ENCODE data around the gene AP1G1. TPM values are rescaled to one million over a fixed set of nuclear protein-coding genes. Genes with fewer than 3 reads are reported as not detected.

Gene AP1G1
- total RNA-seq, 1 experiment from 2014 or later, result 63.8 TPM

DNA sequence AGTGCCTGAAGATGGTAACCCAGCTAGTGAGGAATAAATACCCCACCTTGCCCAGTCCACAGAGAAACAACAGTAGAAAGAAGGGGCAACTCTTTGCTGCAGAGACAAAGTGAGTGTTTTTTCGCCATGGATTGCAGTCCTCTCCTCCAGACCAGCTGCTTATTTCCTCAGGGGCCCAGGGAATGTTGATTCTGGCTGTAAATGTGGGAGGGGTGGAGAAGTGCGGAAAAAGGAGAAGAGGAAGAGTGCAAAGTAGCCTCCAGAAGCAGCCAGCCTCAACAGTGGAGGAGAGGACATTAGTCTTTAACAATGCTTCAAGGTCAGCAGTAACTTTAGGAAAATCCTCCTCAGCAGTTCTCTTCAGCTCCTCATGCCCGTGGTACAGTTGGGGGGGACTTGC, 76.0 kb downstream of the AP1G1 start:
- no peaks in the 10 kb centered on the region for H3K9me3 ChIP-seq (ENCODE audit: control insufficient read depth, insufficient read depth, low read depth, low read length)
- no TSS peak for BruUV-seq (replicated peaks)
- H3K27ac ChIP-seq (ENCODE audit: low read length), result no peak overlapping the region
- ATAC-seq (no peak), DNase-seq (ENCODE audit: low read depth, low spot score) (no peak)
- H3K4me1 ChIP-seq (ENCODE audit: control insufficient read depth, insufficient read depth, low read length), result no peaks in the 10 kb centered on the region
- TF ChIP-seq TCF7L2 (IDR thresholded peaks at IDR 0.05; ENCODE audit: low read depth, low read length), result no peak
- TF ChIP-seq, protein P1, sequence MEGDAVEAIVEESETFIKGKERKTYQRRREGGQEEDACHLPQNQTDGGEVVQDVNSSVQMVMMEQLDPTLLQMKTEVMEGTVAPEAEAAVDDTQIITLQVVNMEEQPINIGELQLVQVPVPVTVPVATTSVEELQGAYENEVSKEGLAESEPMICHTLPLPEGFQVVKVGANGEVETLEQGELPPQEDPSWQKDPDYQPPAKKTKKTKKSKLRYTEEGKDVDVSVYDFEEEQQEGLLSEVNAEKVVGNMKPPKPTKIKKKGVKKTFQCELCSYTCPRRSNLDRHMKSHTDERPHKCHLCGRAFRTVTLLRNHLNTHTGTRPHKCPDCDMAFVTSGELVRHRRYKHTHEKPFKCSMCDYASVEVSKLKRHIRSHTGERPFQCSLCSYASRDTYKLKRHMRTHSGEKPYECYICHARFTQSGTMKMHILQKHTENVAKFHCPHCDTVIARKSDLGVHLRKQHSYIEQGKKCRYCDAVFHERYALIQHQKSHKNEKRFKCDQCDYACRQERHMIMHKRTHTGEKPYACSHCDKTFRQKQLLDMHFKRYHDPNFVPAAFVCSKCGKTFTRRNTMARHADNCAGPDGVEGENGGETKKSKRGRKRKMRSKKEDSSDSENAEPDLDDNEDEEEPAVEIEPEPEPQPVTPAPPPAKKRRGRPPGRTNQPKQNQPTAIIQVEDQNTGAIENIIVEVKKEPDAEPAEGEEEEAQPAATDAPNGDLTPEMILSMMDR (IDR thresholded peaks at IDR 0.05), result no peak
- no peak for TF ChIP-seq POLR2AphosphoS5 (IDR thresholded peaks at IDR 0.05; ENCODE audit: low read depth, low read length)
- TF ChIP-seq REST (IDR thresholded peaks at IDR 0.05; ENCODE audit: insufficient read depth in 1 of 2, low read depth in 2 of 2, low read length in 1 of 2), result no peak
- TF ChIP-seq SIN3A (IDR thresholded peaks at IDR 0.05; ENCODE audit: borderline replicate concordance, insufficient read depth, low read depth, low read length), result no peak
- intact Hi-C loops (cut with micrococcal nuclease; ENCODE audit: unreplicated experiment) (no loop called here), in situ Hi-C loops (cut with HindIII; ENCODE audit: low pct_unique_long_range_greater_than_20kb, low sequenced_read_pairs) (no loop called here)
- CTCF ChIA-PET, result no interaction called here
- H3K4me3 ChIP-seq (ENCODE audit: low read depth in 2 of 2, low read length in 2 of 2), result no peak overlapping the region
- POLR2A ChIA-PET, result no interaction called here
- H3K36me3 ChIP-seq (ENCODE audit: control insufficient read depth, insufficient read depth, low read length), result peaks cover 12% of the 10 kb centered on the region
- H3K27me3 ChIP-seq (ENCODE audit: control insufficient read depth, insufficient read depth, low read length), result no peaks in the 10 kb centered on the region

DNA sequence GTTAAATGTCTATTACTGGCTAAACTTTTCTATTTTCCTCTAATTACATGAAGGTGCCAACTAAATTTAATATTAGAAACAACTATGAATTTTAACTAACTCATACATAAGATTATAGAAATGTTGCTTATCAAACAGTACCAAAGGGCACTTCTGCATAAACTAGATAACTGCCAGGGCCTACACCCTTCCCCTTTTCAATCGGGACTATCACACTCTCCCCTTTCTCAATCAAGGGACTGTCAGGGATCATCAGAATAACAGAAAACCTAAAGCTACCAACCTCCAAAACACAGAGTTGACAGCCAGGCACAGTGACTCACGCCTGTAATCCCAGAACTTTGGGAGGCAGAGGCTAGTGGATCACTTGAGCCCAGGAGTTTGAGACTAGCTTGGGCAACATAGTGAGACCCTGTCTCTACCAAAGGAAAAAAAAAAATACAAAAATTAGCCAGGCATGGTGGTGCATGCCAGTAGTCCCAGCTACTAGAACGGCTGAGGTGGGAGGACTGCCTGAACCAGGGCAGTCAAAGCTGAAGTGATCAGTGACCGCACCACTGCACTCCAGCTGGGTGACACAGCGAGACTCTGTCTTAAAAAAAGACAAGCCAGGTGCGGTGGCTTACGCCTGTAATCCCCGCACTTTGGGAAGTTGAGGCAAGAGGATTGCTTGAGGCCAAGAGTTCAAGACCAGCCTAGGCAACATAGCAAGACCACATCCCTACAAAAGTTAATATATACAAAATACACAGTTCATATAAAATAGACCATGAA, 80.9 kb downstream of the AP1G1 start:
- POLR2A ChIA-PET, result no interaction called here
- in situ Hi-C loops (cut with HindIII; ENCODE audit: low pct_unique_long_range_greater_than_20kb, low sequenced_read_pairs) (no loop called here), intact Hi-C loops (cut with micrococcal nuclease; ENCODE audit: unreplicated experiment) (no loop called here)
- Histone ChIP-seq H3K36me3 (ENCODE audit: control insufficient read depth, insufficient read depth, low read length) (no peaks in the 10 kb centered on the region), H3K27ac (ENCODE audit: low read length) (no peak overlapping the region), H3K4me3 (ENCODE audit: low read depth in 2 of 2, low read length in 2 of 2) (no peak overlapping the region), H3K9me3 (ENCODE audit: control insufficient read depth, insufficient read depth, low read depth, low read length) (no peaks in the 10 kb centered on the region), H3K27me3 (ENCODE audit: control insufficient read depth, insufficient read depth, low read length) (no peaks in the 10 kb centered on the region), H3K4me1 (ENCODE audit: control insufficient read depth, insufficient read depth, low read length) (peaks cover 5% of the 10 kb centered on the region)
- ATAC-seq (no peak), DNase-seq (ENCODE audit: low read depth, low spot score) (no peak)
- no peak for TF ChIP-seq REST (IDR thresholded peaks at IDR 0.05; ENCODE audit: insufficient read depth in 1 of 2, low read depth in 2 of 2, low read length in 1 of 2)
- TF ChIP-seq TCF7L2 (IDR thresholded peaks at IDR 0.05; ENCODE audit: low read depth, low read length), result no peak
- TF ChIP-seq, protein P1 (IDR thresholded peaks at IDR 0.05), result no peak
- no peak; the same call in 1 of the 2 replicates for TF ChIP-seq POLR2AphosphoS5 (IDR thresholded peaks at IDR 0.05; ENCODE audit: low read depth, low read length)
- no peak for TF ChIP-seq SIN3A (IDR thresholded peaks at IDR 0.05; ENCODE audit: borderline replicate concordance, insufficient read depth, low read depth, low read length)
- BruUV-seq (replicated peaks), result no TSS peak
- CTCF ChIA-PET, result interaction anchor here (0.6 kb wide), 1 partner anchor 163 kb away, joined by 3 read pairs; no protein-coding TSS in a partner anchor
